ENCODE results near the gene EVI2B. TPM values are rescaled to one million over a fixed set of nuclear protein-coding genes. Genes with fewer than 3 reads are reported as not detected.
"Not testable (repeated sequence)": the region's sequence is repeated elsewhere in the genome, so short reads cannot be mapped to it uniquely, and the experiment has no call there.

Gene EVI2B
- polyA plus RNA-seq, 4 donors = 1.4 to 4.1 (median 3.1) TPM

- DNase-seq (ENCODE audit: low read depth in 4 of 4, low spot score in 3 of 4) = no peak
Observed at GRCh38 chr17:31310886-31311285, 3.0 kb downstream of the EVI2B start.

DNA sequence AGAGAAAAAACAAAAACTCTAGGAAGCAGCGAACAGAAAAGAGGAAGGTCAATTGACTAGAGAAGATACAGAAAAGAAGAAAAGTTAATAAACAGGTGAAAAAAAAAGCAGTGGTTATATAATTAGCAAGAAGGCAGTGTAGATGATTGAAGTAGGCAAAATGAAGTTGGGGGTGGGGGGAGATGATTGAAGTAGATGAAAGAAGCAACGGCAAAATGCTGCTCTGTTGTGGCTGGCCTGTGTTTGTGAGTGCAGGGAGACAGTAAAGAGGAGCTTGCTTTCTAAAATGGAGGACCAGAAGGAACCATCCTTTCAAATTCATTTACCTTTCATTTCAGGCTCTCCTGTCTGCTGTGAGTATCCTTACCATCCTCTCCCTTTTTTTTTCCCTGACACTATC, 3.6 kb downstream of the EVI2B start:
- DNase-seq (ENCODE audit: low read depth in 4 of 4, low spot score in 3 of 4) = no peak

DNA sequence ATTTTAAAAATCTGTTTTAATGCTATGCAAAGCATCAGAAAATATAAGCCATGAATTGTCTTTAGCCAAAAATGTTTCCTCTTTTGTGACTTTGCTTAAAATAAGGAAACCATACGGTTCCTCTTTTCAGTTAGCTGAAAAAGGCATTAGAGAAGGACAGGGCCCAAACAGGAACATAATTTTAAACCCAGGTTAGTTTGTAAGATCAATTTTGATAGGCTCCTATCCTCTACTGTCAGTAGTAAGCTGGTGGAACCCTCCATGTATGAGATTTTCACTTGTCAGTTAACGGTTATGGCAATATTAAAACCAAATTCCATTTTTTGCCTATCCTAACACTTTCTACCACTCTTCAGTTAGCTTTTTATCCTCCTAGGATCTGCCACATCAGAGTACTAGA, 4.3 kb downstream of the EVI2B start:
- DNase-seq (ENCODE audit: low read depth in 4 of 4, low spot score in 3 of 4) = no peak

GRCh38 chr17:31308372-31309334, 5.2 kb downstream of the EVI2B start:
- DNase-seq (ENCODE audit: low read depth in 4 of 4, low spot score in 3 of 4) = no peak

- DNase-seq (ENCODE audit: low read depth in 4 of 4, low spot score in 3 of 4) = no peak
Observed at GRCh38 chr17:31307640-31308039, 6.2 kb downstream of the EVI2B start.

DNA sequence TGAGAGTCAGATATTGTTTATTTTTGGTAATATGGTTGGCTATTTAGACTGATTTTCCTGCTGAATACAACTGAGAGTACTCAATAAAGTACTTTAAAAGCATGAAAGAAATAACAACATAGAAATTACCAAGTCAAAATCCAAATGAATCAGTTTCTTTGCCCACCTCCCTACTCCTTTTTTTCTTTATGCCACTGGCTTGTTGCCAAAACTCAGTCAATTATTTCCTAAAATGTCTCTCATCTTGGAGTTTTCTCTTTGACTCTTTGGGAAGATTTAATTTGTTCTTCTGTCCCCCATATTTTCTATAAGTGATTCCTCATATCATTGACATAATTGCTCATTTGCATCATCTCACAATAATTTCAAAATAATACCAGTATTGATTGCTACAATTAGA, 14.2 kb downstream of the EVI2B start:
- peak in 1 of 4 donors; percentile 2 for DNase-seq (ENCODE audit: low read depth in 4 of 4, low spot score in 3 of 4)

DNA sequence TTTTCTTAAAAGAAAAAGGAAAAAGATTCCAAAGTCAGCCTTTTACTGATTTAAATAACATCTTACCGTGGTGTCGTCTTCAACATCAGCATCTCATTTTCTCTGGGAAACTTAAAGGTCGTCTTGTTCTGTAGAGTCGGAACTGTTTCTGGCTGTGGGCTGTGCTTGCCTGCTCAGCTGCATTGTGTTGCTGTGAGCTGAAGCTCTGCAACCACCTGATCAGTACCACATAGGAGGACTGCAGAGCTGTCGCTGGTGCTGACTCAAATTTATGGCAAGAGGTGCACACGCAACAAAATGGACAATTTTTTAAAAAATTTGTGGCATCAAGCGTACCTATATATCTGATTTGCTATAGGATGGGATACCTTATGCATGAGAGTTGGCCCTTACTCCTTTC, 16.8 kb downstream of the EVI2B start, which contains the start of gene OMG:
TSS of gene OMG (minus strand) at position 150 of the 400 bp plus-strand sequence. CDS start 908 bp downstream, outside the sequence.
- no peak for DNase-seq (ENCODE audit: low read depth in 4 of 4, low spot score in 3 of 4)

GRCh38 chr17:31296142-31296541, 17.7 kb downstream of the EVI2B start:
- no peak for DNase-seq (ENCODE audit: low read depth in 4 of 4, low spot score in 3 of 4)

DNA sequence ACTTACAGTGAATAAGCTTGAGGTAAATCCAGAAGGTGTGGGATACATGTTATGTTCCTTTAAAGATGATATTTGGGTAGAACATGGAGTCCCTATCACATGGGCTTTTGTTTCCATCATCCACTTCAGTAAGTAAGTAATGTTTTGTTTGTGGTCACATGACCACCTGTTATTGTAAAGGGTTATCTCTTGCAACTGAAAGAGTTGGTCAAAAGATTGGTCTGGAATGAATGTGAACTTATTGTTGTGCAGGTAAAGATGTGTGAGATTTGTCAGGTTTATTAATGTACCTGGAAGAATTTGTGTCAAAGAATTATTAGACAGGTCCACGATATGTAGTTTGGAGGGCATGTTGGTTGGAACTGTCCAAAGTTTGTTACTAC, 18.4 kb downstream of the EVI2B start:
- DNase-seq (ENCODE audit: low read depth in 4 of 4, low spot score in 3 of 4) = no peak

DNA sequence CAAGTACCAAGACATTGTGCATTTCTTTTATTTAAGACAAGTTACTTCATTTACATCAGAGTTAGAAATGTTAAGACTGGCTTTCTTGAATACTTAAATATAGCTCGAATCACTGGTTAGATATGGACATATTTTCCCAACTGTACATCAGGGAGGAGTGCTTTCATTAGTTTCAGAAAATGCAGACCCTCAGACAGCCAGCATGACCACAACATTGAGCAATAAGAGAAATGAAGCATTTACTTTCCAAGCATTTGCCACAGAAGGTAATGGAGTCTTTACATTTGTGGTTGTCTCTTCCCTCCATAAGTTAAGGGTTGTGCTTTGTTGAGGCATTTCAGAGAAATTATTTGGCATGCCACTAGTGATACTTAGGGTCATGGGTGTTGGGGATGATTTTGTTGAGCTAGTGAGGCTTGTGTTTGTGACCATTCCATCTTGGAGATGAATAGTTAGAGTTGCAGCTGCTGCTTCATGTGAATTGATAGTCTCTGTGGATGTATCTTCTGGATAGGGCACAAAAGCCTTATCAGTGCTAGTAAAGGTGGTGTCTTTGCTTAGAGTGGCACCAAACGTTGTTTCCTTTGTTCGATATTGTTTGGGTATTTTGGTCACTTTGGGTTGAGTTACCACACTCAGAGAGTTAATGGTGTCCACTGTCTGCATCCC, 18.9 kb downstream of the EVI2B start:
- DNase-seq (ENCODE audit: low read depth in 4 of 4, low spot score in 3 of 4) = no peak

GRCh38 chr17:31294231-31294630, 19.6 kb downstream of the EVI2B start:
- no peak for DNase-seq (ENCODE audit: low read depth in 4 of 4, low spot score in 3 of 4)

DNA sequence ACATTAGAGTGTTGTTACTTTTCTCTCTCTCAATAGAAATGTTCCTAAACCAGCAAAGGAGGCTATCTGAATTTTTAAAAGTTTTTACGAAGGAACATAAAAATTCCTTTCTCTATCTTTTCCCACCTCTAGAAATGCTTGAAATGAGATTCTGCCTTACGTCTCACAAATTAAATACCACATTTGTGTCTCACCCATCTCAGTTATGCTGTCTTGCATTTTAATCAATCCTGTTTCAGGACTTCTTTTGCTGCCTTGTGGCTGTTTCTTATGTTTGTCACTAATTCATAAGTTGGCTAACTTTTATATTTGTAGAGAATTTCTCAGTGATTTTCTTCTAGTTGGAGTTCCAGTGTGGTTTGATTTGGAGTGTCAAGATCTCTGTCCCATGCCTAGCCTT, 20.3 kb downstream of the EVI2B start:
- no peak for DNase-seq (ENCODE audit: low read depth in 4 of 4, low spot score in 3 of 4)

DNA sequence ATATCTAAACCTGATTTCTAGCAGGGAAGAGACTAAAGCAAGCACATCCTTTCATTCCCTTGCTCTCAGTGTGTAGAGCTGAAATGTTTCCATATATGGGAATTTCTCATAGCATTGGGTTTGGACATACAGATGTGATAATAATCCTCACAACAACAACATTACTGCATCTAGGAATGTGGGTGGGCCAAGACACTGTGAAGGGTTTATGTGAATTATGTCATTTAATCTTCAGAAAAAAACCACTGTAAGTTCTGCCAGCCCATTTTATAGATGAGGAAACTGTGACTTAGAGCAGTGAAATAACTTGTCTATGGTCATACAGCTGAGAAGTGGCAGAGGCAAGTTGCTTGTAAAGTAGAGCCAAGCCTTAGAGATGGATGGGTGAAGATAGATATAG, 22.0 kb downstream of the EVI2B start:
- no peak for DNase-seq (ENCODE audit: low read depth in 4 of 4, low spot score in 3 of 4)

DNA sequence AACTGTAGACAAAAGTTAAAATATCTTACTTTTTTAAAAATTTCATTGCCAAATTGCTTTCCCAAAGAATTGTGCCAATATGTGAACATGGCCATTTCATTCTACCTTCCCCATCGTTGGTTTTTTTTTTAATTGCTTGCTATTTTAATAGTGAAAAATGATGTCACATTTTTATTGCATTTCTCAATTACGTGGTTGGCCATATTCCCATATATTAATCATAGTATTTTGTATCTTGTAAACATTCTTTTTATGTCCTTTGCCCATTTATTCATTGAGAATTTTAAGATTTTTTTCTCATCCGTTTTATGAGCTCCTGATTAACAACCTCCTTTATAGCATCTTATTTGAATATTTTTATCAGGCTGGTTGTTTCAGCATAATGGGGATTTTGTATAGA, 24.1 kb downstream of the EVI2B start:
- no peak for DNase-seq (ENCODE audit: low read depth in 4 of 4, low spot score in 3 of 4)

DNA sequence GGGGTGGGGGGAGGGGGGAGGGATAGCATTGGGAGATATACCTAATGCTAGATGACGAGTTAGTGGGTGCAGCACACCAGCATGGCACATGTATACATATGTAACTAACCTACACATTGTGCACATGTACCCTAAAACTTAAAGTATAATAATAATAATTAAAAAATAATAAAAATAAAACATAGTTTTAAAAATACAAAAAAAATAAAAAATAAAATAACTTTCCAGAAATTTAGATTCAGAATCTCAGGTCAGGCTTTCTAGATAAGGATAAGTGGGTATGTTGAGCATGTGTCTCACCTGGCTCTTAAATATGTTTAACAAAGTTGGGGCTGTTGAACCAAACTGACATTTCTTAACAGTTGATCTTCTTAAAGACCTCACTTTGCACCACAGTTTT, 25.9 kb downstream of the EVI2B start:
- DNase-seq (ENCODE audit: low read depth in 4 of 4, low spot score in 3 of 4) = not testable (repeated sequence)

GRCh38 chr17:31286587-31286986, 27.3 kb downstream of the EVI2B start:
- DNase-seq (ENCODE audit: low read depth in 4 of 4, low spot score in 3 of 4) = no peak

GRCh38 chr17:31283841-31284240, 30.0 kb downstream of the EVI2B start:
- DNase-seq (ENCODE audit: low read depth in 4 of 4, low spot score in 3 of 4) = no peak

DNA sequence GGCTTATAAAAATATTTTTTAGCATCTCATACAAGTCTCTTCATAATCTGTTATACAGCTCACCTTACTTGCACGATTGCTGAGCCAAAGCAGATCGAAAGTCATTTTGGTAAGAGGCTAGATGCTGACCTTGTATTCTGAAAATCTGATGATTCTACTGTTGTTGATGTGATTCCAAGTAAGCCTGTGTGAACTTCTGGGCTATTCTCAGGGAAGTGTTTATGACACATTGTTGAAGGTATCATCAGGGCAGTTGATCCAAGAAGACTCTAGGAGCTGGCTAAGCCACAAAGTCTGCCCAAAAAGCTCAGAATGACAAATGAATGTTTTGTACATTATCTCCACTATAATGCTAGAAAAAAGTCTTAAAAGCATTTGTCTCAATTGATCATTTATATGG, 32.8 kb downstream of the EVI2B start:
- no peak for DNase-seq (ENCODE audit: low read depth in 4 of 4, low spot score in 3 of 4)

DNA sequence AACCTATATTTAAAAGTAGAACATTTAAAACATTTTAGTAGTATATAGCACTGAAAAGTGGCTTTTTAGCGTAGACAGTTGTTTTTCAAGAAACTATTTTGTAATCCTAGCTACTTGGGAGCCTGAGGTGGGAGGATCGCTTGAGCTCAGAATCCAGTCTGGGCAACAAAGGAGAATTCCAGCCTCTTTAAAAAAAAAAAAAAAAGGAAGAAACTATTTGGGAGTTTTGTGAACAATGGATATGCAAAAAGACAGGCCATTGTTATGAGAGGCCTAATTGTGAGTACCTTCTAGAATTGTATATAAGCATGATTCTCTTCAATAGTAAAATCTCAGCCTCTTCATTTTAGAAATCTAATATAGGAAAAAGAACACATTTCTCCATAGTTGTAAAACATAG, 34.5 kb downstream of the EVI2B start:
- no peak for DNase-seq (ENCODE audit: low read depth in 4 of 4, low spot score in 3 of 4)

DNA sequence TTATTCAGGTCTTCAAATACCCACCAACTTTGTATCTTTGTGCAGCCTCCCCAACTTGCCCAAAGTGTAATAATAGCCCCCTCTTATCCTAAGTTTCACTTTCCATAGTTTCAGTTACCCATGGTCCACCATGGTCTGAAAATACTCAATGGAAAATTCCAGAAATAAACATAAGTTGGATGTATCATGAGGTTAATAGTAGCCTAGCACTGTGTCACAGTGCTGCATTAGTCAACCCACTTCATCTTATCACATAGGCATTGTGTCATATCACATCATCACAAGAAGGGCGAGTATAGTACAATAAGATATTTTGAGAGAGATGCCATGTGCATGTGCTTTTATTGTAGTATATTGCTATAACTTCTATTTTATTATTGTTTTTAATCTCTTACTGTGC, 38.7 kb downstream of the EVI2B start:
- no peak for DNase-seq (ENCODE audit: low read depth in 4 of 4, low spot score in 3 of 4)

DNA sequence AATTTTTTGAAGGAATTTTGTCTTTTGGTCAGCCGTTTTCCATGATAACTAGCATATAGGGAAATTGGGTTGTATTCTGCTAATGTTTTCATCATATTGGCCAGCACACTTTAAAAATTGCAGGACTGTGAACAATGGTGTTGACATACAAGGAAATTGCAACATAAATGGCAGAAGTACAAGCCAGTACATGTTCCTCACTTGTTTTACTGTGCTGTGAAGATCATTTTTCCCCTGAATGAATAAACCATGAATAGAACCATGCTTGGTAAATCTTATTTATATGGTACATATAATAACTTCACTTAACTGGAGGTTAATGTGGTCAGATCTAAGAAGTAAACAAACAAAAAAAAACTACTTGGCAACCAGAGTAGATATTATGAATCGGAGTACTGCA, 39.6 kb downstream of the EVI2B start:
- DNase-seq (ENCODE audit: low read depth in 4 of 4, low spot score in 3 of 4) = no peak

- DNase-seq (ENCODE audit: low read depth in 4 of 4, low spot score in 3 of 4) = no peak
Observed at GRCh38 chr17:31273516-31273915, 40.3 kb downstream of the EVI2B start.

Measured in right renal pelvis (tissue), 4 donors.